ENCODE results near the gene PGK1. TPM values are rescaled to one million over a fixed set of nuclear protein-coding genes. Genes with fewer than 3 reads are reported as not detected.
"Not testable (repeated sequence)": the region's sequence is repeated elsewhere in the genome, so short reads cannot be mapped to it uniquely, and the experiment has no call there.

PGK1 gene
- total RNA-seq, 1 experiment from 2014 or later: 569 TPM

- no peak for DNase-seq (ENCODE audit: low spot score)
These were observed 12.3 kb downstream of the PGK1 start for GRCh38 chrX:78116365-78116764.

GRCh38 chrX:78116766-78117165 lies 12.7 kb downstream of the PGK1 start:
- DNase-seq (ENCODE audit: low spot score): no peak

GRCh38 chrX:78118628-78119027 lies 14.6 kb downstream of the PGK1 start:
- no peak for DNase-seq (ENCODE audit: low spot score)

- DNase-seq (ENCODE audit: low spot score): peak; percentile 13
These were observed 15.6 kb downstream of the PGK1 start for GRCh38 chrX:78119521-78120227.

- no peak for DNase-seq (ENCODE audit: low spot score)
These were observed 19.1 kb downstream of the PGK1 start for GRCh38 chrX:78123190-78123589.

- no peak for DNase-seq (ENCODE audit: low spot score)
These were observed 20.3 kb downstream of the PGK1 start for GRCh38 chrX:78124307-78124706.

- DNase-seq (ENCODE audit: low spot score): no peak
These were observed 21.1 kb downstream of the PGK1 start for GRCh38 chrX:78125148-78125547.

- not testable (repeated sequence) for DNase-seq (ENCODE audit: low spot score)
These were observed 21.7 kb downstream of the PGK1 start for GRCh38 chrX:78125781-78126180.

GRCh38 chrX:78129714-78130113 lies 25.7 kb downstream of the PGK1 start:
- no peak for DNase-seq (ENCODE audit: low spot score)

GRCh38 chrX:78130396-78130795 lies 26.3 kb downstream of the PGK1 start:
- no peak for DNase-seq (ENCODE audit: low spot score)

- DNase-seq (ENCODE audit: low spot score): no peak
These were observed 27.1 kb downstream of the PGK1 start for GRCh38 chrX:78131117-78131516.

GRCh38 chrX:78133238-78133960 lies 29.4 kb downstream of the PGK1 start:
- no peak for DNase-seq (ENCODE audit: low spot score)

- peak; percentile 80 for DNase-seq (ENCODE audit: low spot score)
These were observed 35.4 kb downstream of the PGK1 start, which contains the start of gene TAF9B for GRCh38 chrX:78139160-78140123. TSS of gene TAF9B (minus strand) at chrX:78139650. CDS start at chrX:78139611, 39 bp downstream.

- no peak for DNase-seq (ENCODE audit: low spot score)
These were observed 36.2 kb downstream of the PGK1 start for GRCh38 chrX:78140206-78140605.

- not testable (repeated sequence) for DNase-seq (ENCODE audit: low spot score)
These were observed 43.0 kb downstream of the PGK1 start for GRCh38 chrX:78147002-78147540.

GRCh38 chrX:78157373-78157772 lies 53.3 kb downstream of the PGK1 start:
- DNase-seq (ENCODE audit: low spot score): not testable (repeated sequence)

GRCh38 chrX:78157846-78158245 lies 53.8 kb downstream of the PGK1 start:
- DNase-seq (ENCODE audit: low spot score): not testable (repeated sequence)

- DNase-seq (ENCODE audit: low spot score): not testable (repeated sequence)
These were observed 56.7 kb downstream of the PGK1 start for GRCh38 chrX:78160711-78161110.

- DNase-seq (ENCODE audit: low spot score): not testable (repeated sequence)
These were observed 59.1 kb downstream of the PGK1 start for GRCh38 chrX:78163175-78163574.

- DNase-seq (ENCODE audit: low spot score): no peak
These were observed 61.4 kb downstream of the PGK1 start for GRCh38 chrX:78165425-78165824.

- no peak for DNase-seq (ENCODE audit: low spot score)
These were observed 64.0 kb downstream of the PGK1 start for GRCh38 chrX:78168065-78168464.

Data from H4 (cell line).